HG03097 (cell line): Measurements from ENCODE around the gene CDKN1A.

Source experiments
- ATAC-seq: cut with Tn5 transposase; IDR thresholded peaks from one replicate; pipeline ENCODE4 v1.9.1; 2021; ENCODE audit not compliant: unreplicated experiment, low FRiP score

The CDKN1A gene

GRCh38 chr6:36735110-36736071, 56.9 kb downstream of the CDKN1A start:
- ATAC-seq = no peak
